Uterus (tissue), 2 donors: ENCODE results near the gene ZDHHC14.

ENCODE experiments used
- CTCF ChIP-seq, 4 experiments: fragments of 200-600 bp in 2 of 4; fragments of 450-650 bp in 2 of 4; sonication (generic) in 2 of 4; IDR thresholded peaks; one replicate each; pipeline ENCODE4 v1.5.1; 2016 to 2019; ENCODE audit warnings: antibody characterized with exemption in 4 of 4, mild to moderate bottlenecking in 2 of 4, moderate library complexity in 1 of 4
- POLR2A ChIP-seq, 2 donors: fragments of 450-650 bp; IDR thresholded peaks; one replicate each; pipeline ENCODE4 v1.6.1; 2016; ENCODE audit warnings: antibody characterized with exemption in 2 of 2, mild to moderate bottlenecking in 1 of 2, moderate library complexity in 1 of 2

GRCh38 chr6:157534134-157534871 lies 153.3 kb downstream of the ZDHHC14 start:
- no peak for TF ChIP-seq POLR2A (IDR thresholded peaks at IDR 0.05)
- TF ChIP-seq CTCF (IDR thresholded peaks at IDR 0.05): no peak
